DMS53 treated with DMSO at 0.1 percent for 48 hours (cell line): Measurements from ENCODE around the gene NUAK1.

Experiments used
- DNase-seq: peaks from one replicate; lab custom pipeline; 2025; ENCODE audit not compliant: unreplicated experiment; lab: John Stamatoyannopoulos, UW

NUAK1 gene

DNA sequence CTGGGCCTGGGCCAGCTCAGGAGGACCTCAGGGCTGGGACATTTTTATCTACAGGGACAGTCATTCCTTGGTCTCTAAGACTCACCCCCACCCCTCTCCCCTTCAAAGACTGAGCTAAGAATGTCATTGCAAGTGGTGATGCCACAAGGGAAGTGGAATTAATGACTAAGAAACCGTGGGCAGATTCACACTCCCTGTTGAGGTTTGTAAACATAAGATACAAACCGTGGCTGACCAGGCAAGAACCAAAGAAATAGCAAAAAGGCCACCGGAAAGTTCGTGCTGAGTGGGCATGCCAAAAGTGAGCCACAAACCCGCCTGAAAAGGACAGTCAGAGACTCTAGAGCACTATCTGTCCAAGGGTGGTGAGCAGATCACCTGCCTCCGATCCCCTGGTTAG lies 25.7 kb downstream of the NUAK1 start:
- no peak for DNase-seq

- no peak for DNase-seq
These were observed 26.5 kb downstream of the NUAK1 start for GRCh38 chr12:106112145-106112821.

- no peak for DNase-seq
These were observed 28.0 kb downstream of the NUAK1 start for GRCh38 chr12:106110626-106111300.

- no peak for DNase-seq
These were observed 29.4 kb downstream of the NUAK1 start for GRCh38 chr12:106109168-106109910.

- DNase-seq, result no peak
These were observed 30.4 kb downstream of the NUAK1 start for GRCh38 chr12:106108185-106108835.

DNA sequence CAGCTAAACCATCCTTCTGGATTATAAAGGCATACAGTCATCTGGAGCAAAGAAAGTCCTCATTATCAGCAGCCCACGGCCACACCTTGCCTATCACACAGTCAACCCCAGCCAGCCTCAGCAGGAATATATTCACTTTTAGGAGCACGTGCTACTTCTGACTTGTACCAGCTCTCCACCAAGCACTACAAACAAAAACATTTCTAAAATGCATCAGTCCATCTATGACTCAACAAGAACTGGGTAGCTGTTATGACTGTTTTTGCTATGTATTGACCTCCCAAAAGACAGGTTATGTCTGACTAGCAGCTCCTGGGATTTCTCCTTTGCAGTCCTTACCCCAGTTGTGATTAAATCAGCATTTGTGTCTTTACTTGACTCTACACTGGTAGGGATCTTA lies 31.2 kb downstream of the NUAK1 start:
- no peak for DNase-seq

GRCh38 chr12:106106892-106107291 lies 31.9 kb downstream of the NUAK1 start:
- no peak for DNase-seq

- DNase-seq, result no peak
These were observed 32.6 kb downstream of the NUAK1 start for GRCh38 chr12:106106061-106106566.

DNA sequence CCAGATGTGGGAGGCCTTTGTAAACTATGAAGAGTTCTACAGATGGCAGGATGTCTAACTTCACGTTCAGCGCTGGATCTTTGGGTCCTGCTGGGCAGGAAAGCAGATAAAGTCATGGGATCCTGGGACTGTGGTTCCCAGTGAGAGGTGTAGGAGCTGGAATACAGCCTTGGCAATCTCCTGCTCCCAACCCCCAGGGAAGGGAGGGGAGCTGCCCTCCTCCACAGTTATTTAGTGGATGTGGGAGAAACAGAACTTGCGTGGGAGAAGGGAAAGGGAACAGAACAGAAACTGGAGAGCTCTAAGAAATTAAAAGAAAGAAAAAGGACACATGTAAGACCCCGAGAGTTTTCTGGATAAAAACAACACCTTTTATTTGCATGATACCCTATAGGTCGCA lies 37.0 kb downstream of the NUAK1 start:
- no peak for DNase-seq

DNA sequence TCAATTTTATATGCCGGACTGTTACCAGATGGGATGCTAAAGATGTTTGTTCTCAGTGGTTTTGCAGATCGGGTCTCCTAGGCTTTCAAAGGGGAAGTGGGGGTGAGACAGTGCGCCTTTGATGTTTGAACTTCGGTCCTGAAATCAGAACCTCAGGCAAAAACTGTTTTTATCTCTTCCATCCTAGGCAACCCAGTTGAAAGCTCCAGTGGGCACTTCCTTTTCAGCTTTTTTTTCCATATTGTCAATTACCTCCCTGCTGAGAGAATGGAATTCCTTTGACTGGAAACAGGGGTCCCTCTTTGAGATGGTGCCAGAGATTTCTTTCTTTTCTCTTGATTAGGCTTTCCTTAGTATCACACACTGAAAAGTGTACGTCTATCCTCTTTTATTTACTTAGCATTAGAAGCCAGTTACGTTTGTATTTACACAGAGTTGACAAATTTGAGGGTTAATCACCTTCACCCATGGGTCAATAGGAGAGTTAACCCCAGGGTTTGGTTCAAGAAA lies 40.0 kb downstream of the NUAK1 start:
- DNase-seq, result no peak

DNA sequence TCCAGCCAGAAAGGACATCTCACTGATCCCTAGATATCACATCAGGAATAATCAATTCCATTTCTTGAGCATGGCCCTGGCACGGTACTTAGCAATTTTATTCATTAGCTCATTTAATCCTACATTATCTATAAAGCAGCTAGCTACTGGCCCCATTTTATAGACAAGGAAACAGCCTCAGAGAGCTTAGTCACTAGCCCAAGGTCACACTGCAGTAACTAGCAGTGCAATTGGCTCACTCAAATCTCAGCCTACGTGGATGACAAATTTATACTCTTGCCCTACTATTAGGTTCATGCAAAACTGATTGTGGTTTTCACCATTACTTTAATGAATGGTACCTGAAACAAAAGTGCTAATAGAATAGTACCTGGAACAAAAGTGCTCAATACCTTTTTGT lies 41.7 kb downstream of the NUAK1 start:
- DNase-seq, result no peak

DNA sequence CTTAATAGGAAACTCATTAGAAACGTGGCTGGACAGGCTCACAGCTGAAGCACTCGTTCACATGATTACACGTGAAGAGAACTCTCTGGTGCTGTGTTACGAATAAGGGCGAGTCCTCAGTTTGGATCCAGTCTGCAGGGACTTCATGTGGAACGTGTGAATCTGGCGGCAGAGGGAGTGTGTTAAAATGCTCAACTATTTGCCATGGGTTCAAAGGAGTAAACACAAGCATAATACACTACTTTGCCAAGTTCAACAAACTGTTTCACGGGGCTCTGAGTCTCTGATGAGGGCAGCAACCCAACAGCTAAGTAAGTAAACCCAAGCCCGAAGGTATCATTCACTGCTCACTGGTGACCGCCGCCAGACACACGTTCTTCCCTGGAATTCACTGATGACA lies 42.4 kb downstream of the NUAK1 start:
- no peak for DNase-seq

GRCh38 chr12:106094304-106094703 lies 44.5 kb downstream of the NUAK1 start:
- no peak for DNase-seq

DNA sequence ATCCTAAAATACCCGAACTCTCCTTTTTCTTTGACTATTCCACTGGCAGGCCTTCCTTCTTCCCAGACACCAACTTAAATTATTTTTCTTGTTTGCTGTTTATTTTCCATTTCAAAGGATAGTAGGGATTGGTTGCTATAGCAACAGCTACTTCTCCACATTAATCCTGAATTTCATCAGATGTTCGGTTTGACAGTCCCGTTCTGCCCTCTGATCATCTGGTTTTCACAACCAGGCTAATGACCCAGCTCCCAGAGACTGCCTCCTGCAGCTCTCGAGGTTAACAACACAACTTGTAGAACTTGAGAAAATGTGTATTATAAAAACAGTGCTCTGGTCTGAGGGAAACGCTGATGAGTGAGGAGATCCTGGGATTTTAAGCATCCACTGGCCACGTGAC lies 45.5 kb downstream of the NUAK1 start:
- no peak for DNase-seq

GRCh38 chr12:106091446-106091820 lies 47.3 kb downstream of the NUAK1 start:
- DNase-seq, result no peak

GRCh38 chr12:106090591-106091445 lies 47.9 kb downstream of the NUAK1 start:
- no peak for DNase-seq

- no peak for DNase-seq
These were observed 48.8 kb downstream of the NUAK1 start for GRCh38 chr12:106089935-106090334.

DNA sequence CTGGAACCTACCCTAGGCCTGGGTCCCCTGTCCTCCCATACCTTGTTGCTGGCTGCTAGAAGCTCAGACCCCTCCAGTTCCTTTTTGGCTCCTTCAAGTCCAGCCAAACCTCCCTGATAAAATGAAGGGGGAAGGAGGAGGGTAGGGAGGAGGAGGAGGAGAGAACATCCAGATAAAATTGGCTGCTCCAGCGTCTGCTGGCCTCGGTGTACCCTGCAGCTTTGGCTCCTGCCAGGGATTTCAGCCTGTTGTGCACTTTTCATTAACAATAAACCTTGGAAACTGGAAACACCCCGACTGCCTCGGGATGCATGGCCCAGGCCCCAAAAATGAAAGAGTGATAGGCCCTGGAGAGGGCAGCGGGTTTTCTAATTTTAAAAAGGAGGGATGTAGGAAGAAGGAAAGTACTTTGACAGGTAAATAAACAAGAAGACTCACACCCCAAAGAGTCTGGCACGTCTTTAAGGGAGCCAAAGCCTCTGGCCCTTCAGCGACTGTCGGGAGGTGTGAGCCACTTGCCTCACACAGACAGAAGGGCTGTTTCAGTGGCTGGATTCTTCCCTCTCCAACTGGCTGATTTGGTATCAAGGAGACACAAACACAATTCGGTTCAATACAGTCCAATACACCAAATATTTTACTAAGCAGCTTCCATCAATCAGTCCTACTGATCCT lies 49.8 kb downstream of the NUAK1 start:
- no peak for DNase-seq

DNA sequence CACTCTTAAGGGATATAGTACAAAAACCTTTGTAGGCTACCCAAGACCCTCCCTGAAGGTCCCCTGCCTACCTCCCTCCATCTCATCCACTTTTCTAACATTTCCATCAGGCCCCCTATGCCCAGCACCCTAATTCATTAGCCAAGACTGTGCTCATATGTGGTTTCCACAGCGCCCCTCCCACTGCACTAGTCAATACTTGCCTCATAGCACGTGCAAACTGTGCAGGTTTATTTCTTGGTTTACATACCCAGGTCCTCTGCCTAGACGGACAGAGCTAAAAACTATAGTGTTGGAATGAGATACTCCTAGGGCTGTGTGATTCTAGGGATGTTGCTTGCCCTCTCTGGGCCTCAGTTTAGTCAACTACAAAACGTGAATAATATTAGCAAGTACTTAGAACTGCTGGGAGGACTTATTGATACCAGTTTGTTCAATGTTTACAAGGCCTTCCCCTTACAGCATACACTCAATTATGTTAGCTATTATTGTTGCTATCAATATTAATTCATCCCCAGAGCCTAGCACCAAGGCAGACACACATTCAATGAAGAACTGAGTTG lies 50.4 kb downstream of the NUAK1 start:
- DNase-seq, result no peak

DNA sequence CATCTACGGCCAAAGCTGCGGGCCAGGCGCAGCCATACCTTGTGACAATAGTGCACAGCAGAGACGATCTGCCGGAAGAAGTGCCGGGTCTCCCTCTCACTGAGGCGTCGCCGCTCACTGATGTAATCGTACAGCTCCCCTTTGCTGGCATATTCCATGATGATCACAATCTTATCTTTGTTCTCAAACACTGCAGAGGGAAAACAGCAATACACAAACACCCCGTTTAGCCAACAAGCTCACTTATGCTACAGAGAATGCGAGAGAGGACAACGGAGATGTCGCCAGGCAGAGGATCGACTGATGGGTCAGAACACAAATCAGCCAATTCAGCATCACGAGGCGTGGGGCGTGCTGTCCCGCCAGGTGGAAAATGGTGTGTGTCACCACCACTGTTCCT lies 52.1 kb downstream of the NUAK1 start:
- no peak for DNase-seq
